ENCODE data around the gene BIRC5. TPM values are rescaled to one million over a fixed set of nuclear protein-coding genes. Genes with fewer than 3 reads are reported as not detected.

The BIRC5 gene
- total RNA-seq, result 5.7 and 9.1 TPM in 2 replicates

GRCh38 chr17:78214016-78214705 is at the start of gene BIRC5:
TSS of gene BIRC5 (plus strand) at chr17:78214253. CDS start at chr17:78214317, 64 bp downstream.

GRCh38 chr17:78168242-78168902 is 45.7 kb upstream of the BIRC5 start, which contains the start of gene SYNGR2:
TSS of gene SYNGR2 (plus strand) at chr17:78168581. CDS start at chr17:78168617, 36 bp downstream.

GRCh38 chr17:78186692-78187595 is 27.1 kb upstream of the BIRC5 start, which contains the start of the genes AFMID and TK1:
TSS of gene AFMID (plus strand) at chr17:78187362. CDS start at chr17:78187371, 9 bp downstream.
TSS of gene TK1 (minus strand) at chr17:78187052. CDS start at chr17:78186994, 58 bp downstream.

GRCh38 chr17:78230996-78231935 is 17.2 kb downstream of the BIRC5 start, which contains the start of gene TMEM235:
TSS of gene TMEM235 (plus strand) at chr17:78231631. CDS start at chr17:78232024, 393 bp downstream.

Small RNA genes within 50 kb of the gene (small RNA-seq; reads per million reads assigned to genes)
- gene AC087645.1, result not detected

Other genes with a start within 250 kb of the BIRC5 start
- gene TMC6, start 85.5 kb upstream of the BIRC5 start, total RNA-seq, result 1.9 and 3.9 TPM in 2 replicates
- not detected in 2 replicates for gene TMC8, start 83.5 kb upstream of the BIRC5 start, total RNA-seq
- not detected in 2 replicates for gene C17orf99, start 67.9 kb upstream of the BIRC5 start, total RNA-seq
- gene SYNGR2, start 45.7 kb upstream of the BIRC5 start, total RNA-seq, result 6.8 and 7.5 TPM in 2 replicates
- 28.9 and 75.0 TPM in 2 replicates for gene TK1, start 27.2 kb upstream of the BIRC5 start, total RNA-seq
- 33.4 and 37.0 TPM in 2 replicates for gene AFMID, start 26.9 kb upstream of the BIRC5 start, total RNA-seq
- gene TMEM235, start 17.4 kb downstream of the BIRC5 start, total RNA-seq, result not detected in 2 replicates
- 216 and 282 TPM in 2 replicates for gene SOCS3, start 145.8 kb downstream of the BIRC5 start, total RNA-seq
- gene PGS1, start 164.4 kb downstream of the BIRC5 start, total RNA-seq, result 53.2 and 63.3 TPM in 2 replicates

Data from hair follicle dermal papilla cell (primary cell).